ENCODE measurements around the gene HIVEP3.

Gene HIVEP3

DNA sequence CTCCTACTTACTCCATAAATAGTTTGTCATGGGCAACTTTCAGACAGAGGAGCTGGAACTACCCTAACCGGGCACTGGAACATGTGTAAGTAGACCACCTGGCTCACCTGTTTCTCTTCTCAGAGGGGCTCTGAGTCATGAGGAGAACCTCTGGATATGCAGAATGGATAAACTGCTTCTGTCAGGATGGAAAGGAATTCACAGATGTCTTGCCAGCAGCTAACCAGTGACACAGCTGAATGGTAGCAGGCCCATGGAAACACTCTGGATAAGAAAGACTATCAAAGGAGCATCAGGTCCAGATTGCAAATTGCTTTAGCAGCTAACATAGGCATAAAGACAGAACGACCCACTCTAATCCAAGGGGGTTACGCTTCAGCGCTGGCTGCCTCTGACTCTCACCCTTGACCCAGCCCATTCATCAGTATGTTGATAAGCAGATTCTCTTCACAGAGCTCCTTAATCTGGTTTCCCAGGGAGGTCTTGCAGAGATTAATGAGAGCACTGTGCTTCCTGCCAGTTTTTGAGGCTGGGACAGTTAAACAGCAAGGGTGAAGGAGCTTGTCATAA, 54.2 kb downstream of the HIVEP3 start:
- H3K9me3 ChIP-seq (ENCODE audit: control insufficient read depth, insufficient read depth, low read depth, low read length) = no peaks in the 10 kb centered on the region
- no peak overlapping the region for H3K4me3 ChIP-seq (ENCODE audit: low read depth, low read length)
- POLR2A ChIA-PET = no interaction called here
- peaks cover 15% of the 10 kb centered on the region for H3K4me1 ChIP-seq (ENCODE audit: control insufficient read depth, insufficient read depth, low read length)
- CTCF ChIA-PET = interaction anchor here (0.5 to 0.6 kb wide), 2 partner anchors 271 to 1738 kb away, joined by 3 to 4 read pairs; no protein-coding TSS in a partner anchor
- no peak overlapping the region for H3K27ac ChIP-seq (ENCODE audit: extremely low read depth, low read depth, low read length)
- TF ChIP-seq ZIC2 (tag by site-specific recombination; IDR thresholded peaks at IDR 0.05) = peak; percentile 10; the same call in 1 of the 2 replicates
- no peak for TF ChIP-seq PRDM1 (tag by site-specific recombination; IDR thresholded peaks at IDR 0.05)
- TF ChIP-seq ZNF366 (tag by site-specific recombination; conservative IDR thresholded peaks at IDR 0.05) = no peak
- H3K36me3 ChIP-seq (ENCODE audit: control insufficient read depth in 2 of 2, insufficient read depth in 1 of 2, low read length in 2 of 2) = no peaks in the 10 kb centered on the region

GRCh38 chr1:41863718-41864117, 55.0 kb downstream of the HIVEP3 start:
- Histone ChIP-seq H3K9me3 (ENCODE audit: control insufficient read depth, insufficient read depth, low read depth, low read length) (no peaks in the 10 kb centered on the region), H3K4me1 (ENCODE audit: control insufficient read depth, insufficient read depth, low read length) (peaks cover 15% of the 10 kb centered on the region), H3K4me3 (ENCODE audit: low read depth, low read length) (no peak overlapping the region), H3K36me3 (ENCODE audit: control insufficient read depth in 2 of 2, insufficient read depth in 1 of 2, low read length in 2 of 2) (no peaks in the 10 kb centered on the region), H3K27ac (ENCODE audit: extremely low read depth, low read depth, low read length) (no peak overlapping the region)
- ChIA-PET CTCF (no interaction called here), POLR2A (no interaction called here)
- no peak for TF ChIP-seq SCRT1 (tag by site-specific recombination; IDR thresholded peaks at IDR 0.05; ENCODE audit: borderline replicate concordance)
- TF ChIP-seq ZNF24 (tag by site-specific recombination; IDR thresholded peaks at IDR 0.05) = no peak
- no peak for TF ChIP-seq ZBTB8A (tag by site-specific recombination; IDR thresholded peaks at IDR 0.05)
- TF ChIP-seq ZNF274 (IDR thresholded peaks at IDR 0.05; ENCODE audit: low read length) = no peak
- TF ChIP-seq ZNF274 (tag by site-specific recombination; IDR thresholded peaks at IDR 0.05; ENCODE audit: borderline replicate concordance) = no peak
- no peak for TF ChIP-seq SALL2 (tag by site-specific recombination; IDR thresholded peaks at IDR 0.05; ENCODE audit: borderline replicate concordance)
- no peak for TF ChIP-seq ZNF211 (tag by site-specific recombination; IDR thresholded peaks at IDR 0.05; ENCODE audit: low read depth)

DNA sequence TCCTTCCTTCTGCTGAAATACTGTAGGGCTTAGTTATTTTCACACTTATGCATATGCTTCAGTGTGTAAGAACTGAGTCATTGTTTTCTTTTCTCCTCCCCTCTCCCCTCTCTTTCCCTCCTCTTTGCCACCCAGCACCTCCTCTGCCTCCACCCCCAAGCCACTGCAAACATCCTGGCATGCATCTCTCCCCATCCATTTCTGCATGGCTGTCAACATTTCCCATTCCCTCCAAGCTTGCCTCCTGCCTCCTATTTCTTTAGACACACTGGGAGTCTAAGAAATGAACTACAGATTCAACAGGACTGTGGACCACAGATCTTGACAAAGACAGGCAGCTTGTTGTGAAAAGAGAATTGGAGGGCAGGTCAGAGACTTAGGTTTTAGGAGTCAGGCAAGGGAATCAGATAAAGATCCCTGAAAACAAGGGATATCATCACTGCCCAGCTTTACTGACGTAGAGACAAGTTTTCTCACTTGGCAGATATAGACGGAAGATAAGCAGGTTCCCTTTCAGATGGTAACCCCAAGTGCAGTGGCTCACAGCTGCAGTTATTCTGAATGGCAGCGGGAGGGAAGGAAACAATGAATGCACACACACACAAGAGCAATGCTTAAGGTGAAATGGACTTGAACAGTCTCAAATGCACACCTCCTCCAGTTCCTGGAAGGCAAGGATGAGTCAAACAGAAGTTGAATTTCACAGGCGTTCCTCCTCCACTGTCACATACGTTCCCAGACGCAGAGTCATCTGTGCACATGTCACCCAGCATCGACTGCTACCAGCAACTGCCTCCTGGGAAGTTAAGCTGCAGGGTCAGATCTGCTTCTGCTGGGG, 56.1 kb downstream of the HIVEP3 start:
- Histone ChIP-seq H3K4me1 (ENCODE audit: control insufficient read depth, insufficient read depth, low read length) (peaks cover 15% of the 10 kb centered on the region), H3K4me3 (ENCODE audit: low read depth, low read length) (no peak overlapping the region), H3K36me3 (ENCODE audit: control insufficient read depth in 2 of 2, insufficient read depth in 1 of 2, low read length in 2 of 2) (no peaks in the 10 kb centered on the region), H3K9me3 (ENCODE audit: control insufficient read depth, insufficient read depth, low read depth, low read length) (no peaks in the 10 kb centered on the region), H3K27ac (ENCODE audit: extremely low read depth, low read depth, low read length) (no peak overlapping the region; the same call in 1 of the 2 replicates)
- ChIA-PET CTCF (interaction anchor here (0.6 to 1.1 kb wide), 3 partner anchors 31 to 51 kb away, joined by 3 to 4 read pairs (median 3); no protein-coding TSS in a partner anchor), POLR2A (no interaction called here)
- TF ChIP-seq, protein P1, sequence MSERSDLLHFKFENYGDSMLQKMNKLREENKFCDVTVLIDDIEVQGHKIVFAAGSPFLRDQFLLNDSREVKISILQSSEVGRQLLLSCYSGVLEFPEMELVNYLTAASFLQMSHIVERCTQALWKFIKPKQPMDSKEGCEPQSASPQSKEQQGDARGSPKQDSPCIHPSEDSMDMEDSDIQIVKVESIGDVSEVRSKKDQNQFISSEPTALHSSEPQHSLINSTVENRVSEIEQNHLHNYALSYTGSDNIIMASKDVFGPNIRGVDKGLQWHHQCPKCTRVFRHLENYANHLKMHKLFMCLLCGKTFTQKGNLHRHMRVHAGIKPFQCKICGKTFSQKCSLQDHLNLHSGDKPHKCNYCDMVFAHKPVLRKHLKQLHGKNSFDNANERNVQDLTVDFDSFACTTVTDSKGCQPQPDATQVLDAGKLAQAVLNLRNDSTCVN (tag by site-specific recombination; optimal IDR thresholded peaks at IDR 0.05) = no peak
- TF ChIP-seq IKZF3 (tag by site-specific recombination; IDR thresholded peaks at IDR 0.05) (no peak), ZNF610 (tag by site-specific recombination; IDR thresholded peaks at IDR 0.05; ENCODE audit: borderline replicate concordance) (no peak), ZNF16 (tag by site-specific recombination; IDR thresholded peaks at IDR 0.05; ENCODE audit: low read depth) (no peak), ZNF571 (tag by site-specific recombination; IDR thresholded peaks at IDR 0.05) (no peak), SCRT2 (tag by site-specific recombination; IDR thresholded peaks at IDR 0.05) (peak; percentile 45), ZNF274 (IDR thresholded peaks at IDR 0.05; ENCODE audit: low read length) (no peak), ZNF274 (tag by site-specific recombination; IDR thresholded peaks at IDR 0.05; ENCODE audit: borderline replicate concordance) (no peak), ZBTB6 (tag by site-specific recombination; IDR thresholded peaks at IDR 0.05) (no peak), ZNF416 (tag by site-specific recombination; IDR thresholded peaks at IDR 0.05) (no peak), ZBTB20 (tag by site-specific recombination; IDR thresholded peaks at IDR 0.05) (0 out of 2 replicates have a peak, but pooled peaks have one; percentile 8), PRDM1 (tag by site-specific recombination; IDR thresholded peaks at IDR 0.05) (no peak)
- TF ChIP-seq, protein P2, sequence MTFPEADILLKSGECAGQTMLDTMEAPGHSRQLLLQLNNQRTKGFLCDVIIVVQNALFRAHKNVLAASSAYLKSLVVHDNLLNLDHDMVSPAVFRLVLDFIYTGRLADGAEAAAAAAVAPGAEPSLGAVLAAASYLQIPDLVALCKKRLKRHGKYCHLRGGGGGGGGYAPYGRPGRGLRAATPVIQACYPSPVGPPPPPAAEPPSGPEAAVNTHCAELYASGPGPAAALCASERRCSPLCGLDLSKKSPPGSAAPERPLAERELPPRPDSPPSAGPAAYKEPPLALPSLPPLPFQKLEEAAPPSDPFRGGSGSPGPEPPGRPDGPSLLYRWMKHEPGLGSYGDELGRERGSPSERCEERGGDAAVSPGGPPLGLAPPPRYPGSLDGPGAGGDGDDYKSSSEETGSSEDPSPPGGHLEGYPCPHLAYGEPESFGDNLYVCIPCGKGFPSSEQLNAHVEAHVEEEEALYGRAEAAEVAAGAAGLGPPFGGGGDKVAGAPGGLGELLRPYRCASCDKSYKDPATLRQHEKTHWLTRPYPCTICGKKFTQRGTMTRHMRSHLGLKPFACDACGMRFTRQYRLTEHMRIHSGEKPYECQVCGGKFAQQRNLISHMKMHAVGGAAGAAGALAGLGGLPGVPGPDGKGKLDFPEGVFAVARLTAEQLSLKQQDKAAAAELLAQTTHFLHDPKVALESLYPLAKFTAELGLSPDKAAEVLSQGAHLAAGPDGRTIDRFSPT (tag by site-specific recombination; IDR thresholded peaks at IDR 0.05) = 0 out of 2 replicates have a peak, but pooled peaks have one; percentile 16
- TF ChIP-seq, protein P3, sequence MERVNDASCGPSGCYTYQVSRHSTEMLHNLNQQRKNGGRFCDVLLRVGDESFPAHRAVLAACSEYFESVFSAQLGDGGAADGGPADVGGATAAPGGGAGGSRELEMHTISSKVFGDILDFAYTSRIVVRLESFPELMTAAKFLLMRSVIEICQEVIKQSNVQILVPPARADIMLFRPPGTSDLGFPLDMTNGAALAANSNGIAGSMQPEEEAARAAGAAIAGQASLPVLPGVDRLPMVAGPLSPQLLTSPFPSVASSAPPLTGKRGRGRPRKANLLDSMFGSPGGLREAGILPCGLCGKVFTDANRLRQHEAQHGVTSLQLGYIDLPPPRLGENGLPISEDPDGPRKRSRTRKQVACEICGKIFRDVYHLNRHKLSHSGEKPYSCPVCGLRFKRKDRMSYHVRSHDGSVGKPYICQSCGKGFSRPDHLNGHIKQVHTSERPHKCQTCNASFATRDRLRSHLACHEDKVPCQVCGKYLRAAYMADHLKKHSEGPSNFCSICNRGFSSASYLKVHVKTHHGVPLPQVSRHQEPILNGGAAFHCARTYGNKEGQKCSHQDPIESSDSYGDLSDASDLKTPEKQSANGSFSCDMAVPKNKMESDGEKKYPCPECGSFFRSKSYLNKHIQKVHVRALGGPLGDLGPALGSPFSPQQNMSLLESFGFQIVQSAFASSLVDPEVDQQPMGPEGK (tag by site-specific recombination; IDR thresholded peaks at IDR 0.05) = peak; percentile 75

All from HEK293 (cell line).